Fibroblast of skin of back (primary cell): Measurements from ENCODE around the gene ALKBH4.
"Not testable (repeated sequence)": the region's sequence is repeated elsewhere in the genome, so short reads cannot be mapped to it uniquely, and the experiment has no call there.

Experiments
- DNase-seq: peaks from one replicate; pipeline ENCODE4 v3.0.0-alpha.2; 2013

The ALKBH4 gene

DNA sequence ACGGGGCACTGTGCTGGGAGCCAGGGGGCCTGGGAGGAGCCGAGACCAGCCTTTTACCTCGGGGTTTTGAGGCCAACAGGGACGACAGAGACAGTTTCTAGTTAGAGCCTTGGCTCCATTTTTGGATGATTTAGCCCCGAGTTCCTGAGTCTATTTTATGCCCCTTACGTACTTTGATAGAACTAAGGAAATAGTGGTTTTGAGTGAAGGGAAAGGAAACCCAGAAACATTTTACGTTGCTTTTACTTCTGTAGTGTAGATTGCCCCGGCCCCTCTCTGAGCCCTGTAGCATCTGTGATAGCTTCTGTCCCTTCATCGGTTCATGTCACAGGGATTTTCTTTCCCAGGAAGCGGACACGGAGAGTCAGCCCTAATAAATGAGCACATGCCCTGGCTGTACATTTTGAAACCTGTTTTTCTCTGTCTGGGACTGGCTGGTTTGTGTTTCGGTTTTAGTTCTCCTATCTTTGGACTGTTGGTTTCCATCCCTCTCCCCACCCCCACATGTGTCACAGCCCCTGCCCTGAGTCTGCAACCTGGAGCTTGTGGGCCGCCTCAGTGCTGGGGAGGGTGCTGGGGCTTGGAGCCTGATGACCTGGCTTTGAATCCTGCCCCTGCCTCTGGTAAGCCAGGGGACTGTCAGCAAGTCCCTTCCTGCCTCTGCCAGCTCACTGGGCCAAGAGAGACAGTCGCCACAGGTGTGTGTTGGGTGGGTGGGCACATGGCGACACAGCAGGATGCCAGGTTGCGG lies 38.2 kb downstream of the ALKBH4 start:
- no peak for DNase-seq

DNA sequence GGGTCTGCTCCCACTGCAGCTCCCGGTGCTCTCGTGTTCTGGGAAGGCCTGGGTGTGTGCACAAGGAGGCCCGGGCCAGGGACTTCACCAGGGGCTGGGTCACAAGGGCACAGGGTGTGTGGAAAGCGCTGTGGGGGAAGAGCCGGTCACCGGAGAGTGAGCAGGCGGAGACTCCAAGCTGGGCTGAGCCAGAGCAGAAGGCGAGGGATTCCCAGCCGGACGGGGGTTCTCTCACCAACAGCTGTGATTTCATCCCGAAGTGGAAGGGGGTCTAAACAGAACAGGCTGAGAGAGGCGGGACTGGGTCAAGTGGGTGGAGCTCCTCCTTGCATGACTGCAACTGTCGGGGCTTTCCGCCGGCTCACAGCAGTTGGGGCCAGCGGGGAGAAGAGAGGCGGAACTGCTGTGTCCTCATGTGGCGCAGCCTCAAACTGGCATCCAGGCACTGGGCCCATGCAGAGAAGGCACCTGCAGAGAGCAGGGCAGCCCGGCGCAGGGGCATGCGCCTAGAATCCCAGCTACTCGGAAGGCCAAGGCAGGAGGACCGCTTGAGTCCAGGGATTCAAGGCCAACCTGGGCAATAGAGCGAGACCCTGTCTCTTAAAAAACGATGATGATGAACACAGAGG lies 38.9 kb downstream of the ALKBH4 start:
- DNase-seq = no peak

DNA sequence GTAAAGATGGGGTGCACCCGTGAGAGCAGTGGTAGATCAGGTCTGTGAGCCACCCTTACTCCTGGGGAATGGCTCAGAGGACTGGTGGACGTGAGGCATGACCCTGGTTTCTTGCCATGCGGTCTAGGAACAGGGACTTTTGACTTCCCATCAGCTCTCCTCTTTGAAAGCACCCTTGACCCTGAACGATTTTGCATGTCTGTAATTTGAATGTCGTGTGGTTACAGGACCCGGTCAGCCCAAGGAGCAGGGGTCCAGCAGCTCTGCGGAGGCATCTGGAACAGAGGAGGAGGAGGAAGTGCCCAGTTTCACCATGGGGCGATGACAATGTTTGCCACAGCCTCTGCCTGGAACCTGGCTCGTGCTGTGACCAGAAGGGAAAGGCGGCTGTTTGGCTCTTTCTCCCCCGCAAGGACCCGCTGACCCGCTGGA lies 39.9 kb downstream of the ALKBH4 start:
- no peak for DNase-seq

DNA sequence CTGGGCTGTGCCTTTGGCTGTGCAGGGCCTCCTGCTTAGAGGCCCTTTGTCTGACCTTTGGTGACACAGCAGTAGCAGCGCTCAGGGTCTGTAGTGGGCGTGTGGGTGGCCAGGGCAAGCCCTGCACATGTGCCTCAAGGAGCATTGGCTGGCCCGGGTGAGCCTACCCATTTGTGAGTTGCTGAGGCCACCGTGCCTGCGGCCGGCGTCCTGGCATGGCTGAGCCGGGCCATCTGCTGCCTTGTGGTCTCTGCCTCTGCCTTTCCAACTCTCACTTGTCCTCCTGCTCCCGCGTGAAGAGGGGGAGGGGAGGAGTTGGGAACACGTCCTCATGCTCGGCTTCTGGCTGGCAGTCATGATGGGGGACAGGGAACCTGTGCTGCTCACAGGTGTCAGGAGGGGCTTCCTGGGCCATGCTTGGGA lies 40.5 kb downstream of the ALKBH4 start:
- DNase-seq = no peak

DNA sequence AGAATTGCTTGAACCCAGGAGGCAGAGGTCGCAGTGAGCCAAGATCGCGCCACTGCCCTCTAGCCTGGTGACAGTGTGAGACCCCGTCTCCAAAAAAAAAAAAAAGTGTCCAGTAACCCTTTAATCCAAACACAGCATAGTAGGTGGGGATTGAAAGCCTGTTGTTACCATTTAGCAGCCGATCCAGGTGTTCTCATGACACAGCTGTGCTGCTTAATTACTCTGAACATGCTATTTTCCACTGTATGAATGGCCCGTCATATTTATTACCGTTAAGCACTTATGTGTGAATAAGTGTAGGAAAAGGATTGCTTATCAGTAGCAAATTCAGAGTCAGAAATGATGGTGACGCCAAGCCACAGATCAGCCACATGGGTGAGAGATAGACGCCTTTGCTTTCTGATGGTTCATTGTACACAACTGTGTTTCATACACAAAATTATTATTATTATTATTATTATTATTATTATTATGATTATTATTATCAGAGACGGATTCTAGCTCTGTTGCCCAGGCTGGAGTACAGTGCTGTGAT lies 42.9 kb downstream of the ALKBH4 start:
- no peak for DNase-seq

DNA sequence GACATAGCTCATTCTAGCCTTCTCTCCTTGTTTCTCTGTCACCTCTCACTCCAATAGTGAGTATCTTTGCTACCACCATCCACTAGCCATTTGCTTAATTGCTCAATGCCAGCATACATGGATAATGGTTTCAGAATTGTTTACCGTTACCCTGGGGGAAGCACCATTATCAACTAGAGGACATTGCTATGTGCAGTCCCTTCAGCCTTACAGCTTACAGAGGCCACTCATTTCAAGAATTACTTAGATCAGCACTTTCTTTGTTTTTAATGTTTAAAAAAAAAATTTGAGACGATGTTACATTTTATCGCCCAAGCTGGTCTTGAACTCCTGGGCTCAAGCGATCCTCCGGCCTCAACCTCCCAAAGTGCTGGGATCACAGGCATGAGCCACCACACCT lies 46.1 kb downstream of the ALKBH4 start:
- DNase-seq = no peak

DNA sequence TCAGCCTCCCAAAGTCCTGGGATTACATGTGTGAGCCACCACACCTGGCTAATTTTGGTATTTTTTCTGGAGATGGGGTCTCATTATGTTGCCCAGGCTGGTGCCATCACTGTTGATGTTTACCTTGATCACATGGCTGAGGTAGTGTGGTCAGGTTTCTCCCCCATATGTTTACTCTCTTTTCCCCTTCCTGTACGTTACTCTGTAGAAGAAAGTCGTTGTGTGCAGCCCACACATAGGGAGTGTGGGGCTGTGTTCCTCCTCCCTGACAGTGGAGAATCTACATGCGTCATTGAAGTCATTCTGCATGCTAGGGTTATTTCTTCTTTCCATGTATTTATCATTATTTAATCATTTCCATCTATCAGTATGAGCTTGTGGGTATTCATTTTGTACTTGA lies 47.6 kb downstream of the ALKBH4 start:
- no peak for DNase-seq

DNA sequence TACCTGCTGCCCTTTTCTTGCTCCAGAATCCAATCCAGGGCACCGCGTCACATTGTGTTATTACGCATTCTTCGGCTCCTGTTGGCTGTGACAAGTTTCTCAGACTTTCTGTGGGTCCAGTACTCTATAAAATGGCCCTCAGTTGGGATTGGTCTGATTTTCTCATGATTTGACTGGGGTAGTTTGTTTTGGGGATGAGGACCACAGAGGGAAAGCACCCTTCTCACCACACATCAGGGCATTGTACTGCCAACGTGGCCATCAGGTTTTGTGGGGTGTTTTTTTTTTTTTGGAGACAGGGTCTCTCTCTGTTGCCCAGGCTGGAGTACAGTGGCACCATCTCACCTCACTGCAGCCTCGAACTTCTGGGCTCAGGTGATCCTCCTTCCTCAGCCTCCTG lies 48.3 kb downstream of the ALKBH4 start:
- no peak for DNase-seq

DNA sequence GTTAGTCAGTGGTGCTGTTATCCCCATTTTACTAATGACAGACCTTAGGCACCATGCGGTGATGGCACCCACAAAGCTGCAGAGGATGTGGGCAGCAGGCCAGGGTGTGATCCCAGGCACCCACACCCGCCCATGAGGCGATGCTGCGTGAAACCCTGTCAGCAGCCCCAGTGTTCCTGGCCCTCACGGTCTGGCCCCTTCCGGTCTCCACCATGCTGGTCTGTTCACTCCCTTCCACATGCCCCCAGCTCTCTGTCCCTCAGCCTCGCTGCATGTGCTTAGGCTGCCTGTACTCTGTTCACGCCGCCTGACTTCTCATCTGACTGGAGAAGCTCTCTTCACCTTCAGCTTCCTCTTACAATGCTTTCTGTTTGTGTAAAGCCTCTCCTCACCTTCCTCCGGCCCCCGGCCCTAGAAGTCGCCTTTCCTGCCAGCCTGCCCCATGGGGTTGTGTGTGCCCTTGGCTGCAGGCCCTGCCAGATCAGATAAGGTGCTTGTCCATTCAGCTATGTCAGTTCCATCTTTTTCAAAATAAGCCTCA lies 48.9 kb downstream of the ALKBH4 start:
- no peak for DNase-seq

DNA sequence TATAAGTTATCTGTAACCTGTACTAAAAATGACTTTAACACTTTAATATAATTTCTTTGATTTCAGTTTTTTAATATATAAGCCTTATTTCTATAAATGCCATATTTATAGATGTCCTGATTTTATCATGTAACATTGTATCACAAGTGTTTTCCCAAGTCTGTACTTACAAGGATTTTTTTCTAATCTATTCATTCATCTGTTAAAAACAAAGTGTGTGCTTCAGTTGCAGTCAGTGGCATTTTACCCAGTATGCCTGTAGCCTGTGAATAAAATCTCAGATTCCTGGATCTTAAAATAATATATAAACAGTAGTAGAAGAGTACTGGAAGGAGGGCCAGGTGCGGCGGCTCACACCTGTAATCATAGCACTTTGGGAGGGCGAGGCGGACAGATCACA lies 51.1 kb downstream of the ALKBH4 start:
- no peak for DNase-seq

DNA sequence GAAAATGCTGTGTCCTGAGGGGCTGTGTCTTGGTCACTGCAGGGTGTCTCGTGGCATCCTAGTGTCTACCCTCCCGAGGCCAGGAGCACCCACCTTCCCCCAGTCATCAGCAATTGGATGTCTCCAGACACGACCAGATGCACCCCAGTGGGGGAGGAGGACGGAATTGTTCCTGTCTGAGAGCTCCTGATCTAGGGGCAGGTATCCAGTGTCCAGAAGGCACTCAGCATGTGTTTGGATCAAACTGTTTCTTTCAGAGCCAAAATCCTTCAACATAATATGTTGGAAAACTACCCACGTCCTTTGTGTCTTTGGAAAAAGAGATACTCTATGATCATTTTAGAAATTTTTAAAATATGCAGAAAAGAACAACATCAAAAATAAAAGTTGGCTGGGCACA lies 51.6 kb downstream of the ALKBH4 start:
- no peak for DNase-seq

DNA sequence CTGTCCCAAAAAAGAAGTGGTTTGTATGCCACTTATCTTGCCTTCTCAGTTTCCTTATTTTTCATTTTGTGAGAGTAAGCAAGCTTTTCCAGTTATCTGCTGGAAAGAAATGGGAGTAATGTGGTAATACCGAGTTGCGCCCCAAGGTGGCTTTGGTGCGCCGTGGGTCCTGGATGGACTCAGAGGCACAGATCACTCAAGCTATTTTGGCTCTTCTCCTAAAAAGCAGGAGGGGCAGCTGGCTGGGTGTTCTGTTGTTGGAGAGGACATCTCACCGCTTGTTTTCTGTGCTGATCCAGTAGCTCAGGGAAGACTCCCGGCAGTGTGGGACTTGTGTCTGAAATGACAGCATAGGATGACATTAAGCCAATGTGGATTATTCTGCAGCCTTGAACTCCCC lies 52.1 kb downstream of the ALKBH4 start:
- peak; percentile 26 for DNase-seq

DNA sequence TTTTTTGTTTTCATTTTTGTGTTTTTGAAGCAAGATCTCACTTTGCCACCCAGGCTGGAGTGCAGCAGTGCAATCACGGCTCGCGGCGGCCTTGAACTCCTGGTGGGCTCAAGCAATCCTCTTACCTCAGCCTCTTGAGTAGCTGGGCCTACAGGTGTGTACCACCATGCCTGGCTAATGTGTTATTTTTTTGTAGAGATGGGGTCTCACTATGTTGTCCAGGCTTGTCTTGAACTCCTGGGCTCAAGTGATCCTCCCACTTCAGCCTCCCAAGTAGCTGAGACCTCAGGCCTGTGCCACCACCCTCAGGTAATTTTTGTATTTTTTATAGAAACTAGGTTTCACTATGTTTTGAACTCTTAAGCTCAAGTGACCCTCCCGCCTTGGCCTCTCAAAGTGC lies 53.7 kb downstream of the ALKBH4 start:
- no peak for DNase-seq

DNA sequence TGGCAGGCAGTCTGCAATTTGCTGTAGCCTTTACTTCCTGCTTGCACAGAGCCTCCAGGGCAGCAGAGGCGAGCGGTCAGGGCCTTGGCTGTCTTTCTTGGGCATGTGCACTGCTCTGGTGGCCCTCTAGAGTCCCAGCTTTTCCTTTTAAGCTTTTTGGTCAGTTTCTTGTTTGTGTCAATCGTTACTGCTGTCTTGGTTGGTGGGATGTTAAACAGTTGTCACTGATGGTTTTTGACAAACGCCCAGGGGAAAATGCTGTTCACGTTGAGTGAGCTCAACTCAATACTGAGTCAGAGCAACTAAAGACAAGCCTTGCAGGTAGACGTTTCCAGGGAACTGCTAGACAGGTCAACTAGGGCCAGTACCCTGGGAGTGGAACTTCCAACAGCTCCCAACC lies 54.5 kb downstream of the ALKBH4 start:
- DNase-seq = no peak

DNA sequence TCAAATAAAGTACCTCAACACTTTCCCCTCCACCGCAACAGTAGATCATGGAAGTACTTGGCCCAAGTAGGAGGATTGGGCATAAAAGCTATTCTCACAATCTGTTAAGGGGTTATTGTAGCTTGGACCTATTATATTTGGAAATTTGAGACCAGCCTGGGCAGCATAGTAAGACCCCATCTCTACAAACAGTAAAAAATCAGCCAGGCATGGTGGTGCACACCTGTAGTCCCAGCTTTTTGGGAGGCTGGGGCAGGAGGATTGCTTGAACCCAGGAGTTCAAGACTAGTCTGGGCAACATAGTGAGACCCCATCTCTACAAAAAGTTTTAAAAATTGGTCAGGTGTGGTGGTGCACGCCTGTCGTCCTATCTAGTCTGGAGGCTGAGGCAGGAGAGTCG lies 55.3 kb downstream of the ALKBH4 start:
- no peak for DNase-seq

DNA sequence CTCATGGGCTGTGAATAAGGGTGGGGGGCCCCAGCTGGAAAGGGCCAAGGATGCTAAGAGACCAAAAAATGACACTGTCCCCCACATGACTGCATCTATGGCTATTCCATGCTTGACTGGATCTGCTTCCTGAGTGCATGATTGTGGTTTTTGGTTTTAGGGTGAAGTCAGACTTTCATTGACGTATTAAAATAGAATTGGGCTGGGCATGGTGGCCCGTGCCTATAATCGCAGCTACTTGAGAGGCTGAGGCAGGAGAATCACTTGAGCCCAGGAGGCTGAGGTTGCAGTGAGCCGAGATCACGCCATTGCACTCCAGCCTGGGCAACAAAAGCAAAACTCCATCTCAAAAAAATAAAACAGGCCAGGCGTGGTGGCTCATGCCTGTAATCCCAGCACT lies 56.1 kb downstream of the ALKBH4 start:
- not testable (repeated sequence) for DNase-seq

DNA sequence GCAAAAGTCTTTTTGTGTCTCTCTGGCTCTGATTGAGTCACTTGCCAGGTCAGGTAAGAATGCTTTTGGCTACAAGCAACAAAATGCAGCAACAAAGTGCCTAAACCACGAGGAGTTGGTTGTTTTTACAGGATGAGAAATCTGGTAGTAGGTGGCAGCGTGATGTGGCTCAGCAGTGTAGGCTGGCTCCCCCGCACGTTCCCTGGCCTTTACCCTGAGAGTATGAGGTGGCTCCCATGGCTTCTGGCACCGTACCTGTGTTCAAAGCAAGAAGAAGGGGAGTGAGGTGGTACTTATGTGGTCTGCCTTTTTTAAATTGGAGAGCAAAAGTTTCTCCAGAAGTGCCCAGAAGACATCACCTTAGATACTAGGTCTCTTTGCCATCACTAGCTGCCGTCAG lies 56.8 kb downstream of the ALKBH4 start:
- DNase-seq = no peak
